Transverse colon (tissue), 4 donors: ENCODE results near the gene SH3RF1. TPM values are rescaled to one million over a fixed set of nuclear protein-coding genes. Genes with fewer than 3 reads are reported as not detected.

ENCODE experiments used
- DNase-seq: peaks from one replicate; pipeline ENCODE4 v3.0.0-alpha.2; 2019
- H3K27ac ChIP-seq, 4 donors: fragments of 200-600 bp; sonication (generic); 2 replicates each; pipeline ENCODE4 v1.5.1; 2016 to 2018; ENCODE audit warnings: inconsistent platforms in 4 of 4
- H3K27me3 ChIP-seq: fragments of 200-600 bp; sonication (generic); 2 replicates; pipeline ENCODE4 v1.5.1; 2017; ENCODE audit warnings: inconsistent platforms
- H3K36me3 ChIP-seq, 4 donors: fragments of 200-600 bp; sonication (generic); 2 replicates each; pipeline ENCODE4 v1.5.1; 2017 to 2019; ENCODE audit warnings: inconsistent platforms in 4 of 4
- H3K4me1 ChIP-seq, 4 donors: fragments of 200-600 bp; sonication (generic); 2 replicates each; pipeline ENCODE4 v1.5.1; 2017 to 2020; ENCODE audit warnings: inconsistent platforms in 4 of 4
- H3K4me3 ChIP-seq, 4 donors: fragments of 200-600 bp; sonication (generic); 1 replicate in 1 of 4; 2 replicates in 3 of 4; pipeline versions ENCODE4 v1.5.1 to v1.6.1; 2017 to 2019; ENCODE audit warnings: inconsistent platforms in 4 of 4
- H3K9me3 ChIP-seq, 2 donors: fragments of 200-600 bp; sonication (generic); 2 replicates each; pipeline ENCODE4 v1.5.1; 2017 to 2019; ENCODE audit warnings: inconsistent platforms in 2 of 2
- EP300 ChIP-seq: sonication (generic); formaldehyde crosslinking; IDR thresholded peaks from one replicate; pipeline ENCODE4 v1.6.1; 2017; ENCODE audit warnings: antibody characterized with exemption, low read depth
- POLR2A ChIP-seq: fragments of 450-650 bp; IDR thresholded peaks from one replicate; pipeline ENCODE4 v1.6.1; 2016; ENCODE audit warnings: antibody characterized with exemption, mild to moderate bottlenecking, moderate library complexity
- POLR2AphosphoS5 ChIP-seq, 3 donors: sonication (generic); formaldehyde crosslinking; IDR thresholded peaks; one replicate each; pipeline ENCODE4 v1.6.1; 2016; ENCODE audit warnings: antibody characterized with exemption in 3 of 3
- WGBS, 2 donors: methylation state at CpG; one replicate each; pipeline ENCODE4 v1.1.5; 2018; ENCODE audit warnings: low coverage in 1 of 2; 5-methylcytosine and 5-hydroxymethylcytosine counted together
- in situ Hi-C, 4 donors: fragments of 200-750 bp; cut with MboI; loops; one replicate each; pipeline versions ENCODE4 v1.15.0 to v1.15.1; 2017; ENCODE audit warnings: low sequenced_read_pairs in 3 of 4, low pct_ligation_motif_present in 1 of 4, low pct_unique_long_range_greater_than_20kb in 1 of 4
- intact Hi-C: fragments of 100-400 bp; cut with DNase I; formaldehyde crosslinking; loops from one replicate; pipeline ENCODE4 v1.15.1; 2023; ENCODE audit warnings: low total_unique reads
- total RNA-seq, 4 donors: library from RNA; depleted of rRNA; stranded (reverse); fragments of >200 nt; gene quantifications; one replicate each; pipeline ENCODE4 v1.1.0, GENCODE V29; 2016
- TF ChIP-seq, protein P1 (sequence below), 5 experiments: fragments of 200-600 bp in 3 of 5; fragments of 450-650 bp in 2 of 5; sonication (generic) in 3 of 5; IDR thresholded peaks; 1 replicate in 2 of 5; 2 replicates in 3 of 5; pipeline ENCODE4 v1.5.1; 2016 to 2017; ENCODE audit warnings: antibody characterized with exemption in 5 of 5, inconsistent platforms in 3 of 5, mild to moderate bottlenecking in 2 of 5, moderate library complexity in 1 of 5

The SH3RF1 gene
- total RNA-seq, 4 donors from 2014 or later, result 49.0 to 63.4 (median 54.3) TPM

DNA sequence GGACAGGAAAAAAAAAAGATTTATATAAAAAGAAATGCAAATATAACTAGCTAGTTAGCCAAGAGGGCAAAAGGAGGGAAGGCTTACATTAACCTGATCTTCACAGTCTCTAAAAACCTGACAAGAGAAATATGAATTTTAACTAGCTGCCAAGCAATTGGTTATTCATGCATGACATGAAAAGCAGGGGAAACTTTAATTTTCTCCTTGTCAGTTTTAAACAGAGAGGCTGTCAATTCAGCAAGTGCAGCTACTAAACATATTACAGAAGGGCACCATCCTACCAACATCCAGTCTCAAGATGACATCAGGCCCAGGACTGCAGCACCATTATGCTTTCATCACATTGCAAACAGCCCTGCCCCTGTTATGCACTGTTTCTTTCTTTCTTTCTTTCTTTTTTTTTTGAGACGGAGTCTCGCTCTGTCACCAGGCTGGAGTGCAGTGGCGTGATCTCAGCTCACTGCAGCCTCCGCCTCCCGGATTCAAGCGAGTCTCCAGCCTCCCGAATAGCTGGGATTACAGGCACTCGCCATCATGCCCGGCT, 221.8 kb downstream of the SH3RF1 start:
- no peaks in the 10 kb centered on the region for H3K36me3 ChIP-seq
- no peak overlapping the region for H3K4me3 ChIP-seq
- TF ChIP-seq, protein P1, sequence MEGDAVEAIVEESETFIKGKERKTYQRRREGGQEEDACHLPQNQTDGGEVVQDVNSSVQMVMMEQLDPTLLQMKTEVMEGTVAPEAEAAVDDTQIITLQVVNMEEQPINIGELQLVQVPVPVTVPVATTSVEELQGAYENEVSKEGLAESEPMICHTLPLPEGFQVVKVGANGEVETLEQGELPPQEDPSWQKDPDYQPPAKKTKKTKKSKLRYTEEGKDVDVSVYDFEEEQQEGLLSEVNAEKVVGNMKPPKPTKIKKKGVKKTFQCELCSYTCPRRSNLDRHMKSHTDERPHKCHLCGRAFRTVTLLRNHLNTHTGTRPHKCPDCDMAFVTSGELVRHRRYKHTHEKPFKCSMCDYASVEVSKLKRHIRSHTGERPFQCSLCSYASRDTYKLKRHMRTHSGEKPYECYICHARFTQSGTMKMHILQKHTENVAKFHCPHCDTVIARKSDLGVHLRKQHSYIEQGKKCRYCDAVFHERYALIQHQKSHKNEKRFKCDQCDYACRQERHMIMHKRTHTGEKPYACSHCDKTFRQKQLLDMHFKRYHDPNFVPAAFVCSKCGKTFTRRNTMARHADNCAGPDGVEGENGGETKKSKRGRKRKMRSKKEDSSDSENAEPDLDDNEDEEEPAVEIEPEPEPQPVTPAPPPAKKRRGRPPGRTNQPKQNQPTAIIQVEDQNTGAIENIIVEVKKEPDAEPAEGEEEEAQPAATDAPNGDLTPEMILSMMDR (IDR thresholded peaks at IDR 0.05), result no peak
- no peak for TF ChIP-seq POLR2A
- TF ChIP-seq EP300, result no peak
- no peak for TF ChIP-seq POLR2AphosphoS5 (IDR thresholded peaks at IDR 0.05)
- no peaks in the 10 kb centered on the region for H3K9me3 ChIP-seq
- no peaks in the 10 kb centered on the region for H3K27me3 ChIP-seq
- intact Hi-C loops, result no loop called here
- H3K27ac ChIP-seq, result no peak overlapping the region
- no peak for DNase-seq
- 92 to 96% methylated on average over 9 of the region's 9 CpGs for WGBS, 2 donors
- H3K4me1 ChIP-seq, result no peaks in the 10 kb centered on the region
- in situ Hi-C loops, result no loop called here

DNA sequence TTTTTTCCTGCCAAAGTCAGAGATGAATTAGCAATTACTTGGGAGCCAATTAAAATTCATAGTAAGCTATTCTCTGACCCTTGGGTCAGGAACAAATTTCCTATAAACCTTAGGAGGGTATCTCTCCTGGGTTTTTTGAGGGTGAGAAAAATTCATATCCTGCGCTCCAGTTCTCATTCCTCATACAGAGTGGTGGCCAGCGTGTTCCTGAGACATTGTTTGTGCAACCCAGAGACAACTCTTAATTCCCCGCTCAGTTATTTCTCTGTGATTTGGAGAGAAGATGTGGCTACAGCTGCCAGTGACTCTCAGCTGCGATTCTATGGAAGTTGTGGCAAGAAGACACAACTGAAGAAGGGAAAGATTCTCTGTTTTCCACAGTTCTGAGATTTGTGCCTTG, 222.8 kb downstream of the SH3RF1 start:
- intact Hi-C loops, result no loop called here
- no peak overlapping the region for H3K27ac ChIP-seq
- in situ Hi-C loops, result no loop called here
- WGBS, 2 donors, result 74 to 90% methylated on average over 4 of the region's 4 CpGs
- DNase-seq, result no peak
- no peaks in the 10 kb centered on the region for H3K27me3 ChIP-seq
- TF ChIP-seq EP300, result no peak
- no peak for TF ChIP-seq POLR2AphosphoS5 (IDR thresholded peaks at IDR 0.05)
- TF ChIP-seq, protein P1 (IDR thresholded peaks at IDR 0.05), result no peak
- no peak for TF ChIP-seq POLR2A
- H3K9me3 ChIP-seq, result no peaks in the 10 kb centered on the region
- no peaks in the 10 kb centered on the region for H3K36me3 ChIP-seq
- H3K4me1 ChIP-seq, result no peaks in the 10 kb centered on the region
- no peak overlapping the region for H3K4me3 ChIP-seq

DNA sequence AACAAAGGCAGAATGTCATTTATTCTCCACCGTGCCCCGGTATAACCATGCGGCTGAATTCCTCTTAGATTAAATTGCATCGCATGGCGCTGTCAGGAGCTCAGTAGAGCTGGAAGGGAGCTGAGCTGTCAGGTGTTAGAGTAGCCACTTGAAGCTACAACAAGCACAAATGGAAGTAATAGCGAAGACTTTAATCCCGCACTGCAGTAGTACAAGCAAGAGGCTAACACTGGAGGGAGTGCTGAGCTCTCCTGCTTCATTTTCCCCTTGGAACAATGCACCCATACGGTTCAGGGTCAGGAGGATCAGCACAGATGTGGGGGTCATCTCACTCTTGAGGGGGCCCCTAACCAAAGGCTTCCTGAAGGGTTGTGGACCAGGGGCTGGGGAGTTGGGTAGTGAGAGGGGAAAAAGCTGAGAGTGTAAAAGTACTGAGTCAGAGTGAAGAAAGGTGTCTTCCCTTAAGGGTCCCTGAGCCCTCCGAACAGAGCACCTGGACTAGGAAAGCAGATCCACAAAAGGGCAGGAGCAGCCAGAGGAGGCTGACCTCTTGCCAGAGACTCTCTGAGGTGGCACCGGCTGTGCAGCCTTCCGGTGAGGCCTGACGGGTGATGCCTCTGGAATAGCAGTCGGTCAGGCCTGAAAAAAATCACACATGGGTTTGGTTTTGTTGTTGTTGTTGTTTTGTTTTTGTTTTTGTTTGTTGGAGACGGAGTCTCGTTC, 224.7 kb downstream of the SH3RF1 start:
- 78 to 93% methylated on average over 8 to 15 of the region's 15 CpGs for WGBS, 2 donors
- in situ Hi-C loops, result no loop called here
- intact Hi-C loops, result no loop called here

DNA sequence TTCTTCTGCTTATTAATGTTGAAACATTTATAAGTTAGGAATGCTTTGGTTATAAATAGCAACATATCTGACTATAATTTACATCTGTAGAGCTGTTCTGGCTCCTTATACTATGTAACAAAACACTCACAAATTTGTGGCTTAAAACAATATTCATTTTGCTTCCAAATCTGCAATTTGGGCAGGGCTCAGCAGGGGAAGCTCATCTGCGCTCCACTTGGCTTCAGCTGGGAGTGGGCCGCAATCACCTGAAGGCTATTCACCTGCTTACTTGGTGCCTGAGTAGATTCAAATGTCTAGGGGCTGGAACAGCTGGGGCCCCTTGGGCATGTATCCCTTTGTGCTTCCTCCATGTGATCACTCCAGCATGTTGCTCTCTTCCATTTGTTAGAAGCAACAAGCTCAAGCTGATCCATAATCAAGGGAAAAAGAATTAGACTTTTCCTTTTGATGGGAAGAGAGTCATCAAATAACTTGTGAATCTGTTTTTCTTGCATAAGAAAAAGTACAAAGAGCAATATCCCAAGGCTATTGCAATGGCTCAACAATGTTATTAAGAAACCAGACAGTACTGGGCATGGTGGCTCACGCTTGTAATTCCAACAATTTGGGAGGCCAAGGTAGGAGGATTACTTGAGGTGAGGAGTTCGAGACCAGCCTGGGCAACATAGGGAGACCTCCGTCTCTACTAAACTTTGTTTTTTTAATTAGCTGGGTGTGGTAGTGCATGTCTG, 225.9 kb downstream of the SH3RF1 start:
- WGBS, 2 donors, result 86 to 100% methylated on average over 3 to 5 of the region's 5 CpGs
- in situ Hi-C loops, result no loop called here
- Histone ChIP-seq H3K4me1 (peaks cover 0 to 8% (median 4%) of the 10 kb centered on the region in 4 donors), H3K9me3 (no peaks in the 10 kb centered on the region), H3K27me3 (no peaks in the 10 kb centered on the region), H3K27ac (no peak overlapping the region), H3K36me3 (no peaks in the 10 kb centered on the region), H3K4me3 (no peak overlapping the region)
- TF ChIP-seq EP300, result no peak
- no peak for TF ChIP-seq POLR2AphosphoS5 (IDR thresholded peaks at IDR 0.05)
- TF ChIP-seq, protein P1 (IDR thresholded peaks at IDR 0.05), result no peak
- intact Hi-C loops, result no loop called here
- no peak for DNase-seq

More for the DNA sequence above, 224.7 kb downstream of the SH3RF1 start:
- no peaks in the 10 kb centered on the region for H3K36me3 ChIP-seq
- peaks cover 0 to 2% (median 0%) of the 10 kb centered on the region in 4 donors for H3K4me1 ChIP-seq
- TF ChIP-seq POLR2A, result no peak
- no peak for TF ChIP-seq EP300
- TF ChIP-seq, protein P1 (IDR thresholded peaks at IDR 0.05), result no peak
- TF ChIP-seq POLR2AphosphoS5 (IDR thresholded peaks at IDR 0.05), result no peak
- H3K4me3 ChIP-seq, result no peak overlapping the region
- H3K27me3 ChIP-seq, result no peaks in the 10 kb centered on the region
- no peak overlapping the region for H3K27ac ChIP-seq
- no peak for DNase-seq
- H3K9me3 ChIP-seq, result no peaks in the 10 kb centered on the region
